Glutamatergic neuron (in vitro differentiated cells): ENCODE measurements around the gene CDK11B. TPM values are rescaled to one million over a fixed set of nuclear protein-coding genes. Genes with fewer than 3 reads are reported as not detected.
A peak's percentile ranks its signal among the peaks of the same experiment; 100 is the strongest.

ENCODE experiments used
- DNase-seq: peaks from one replicate; pipeline ENCODE4 v3.0.0; 2022
- H3K27ac Mint-ChIP-seq: one replicate; pipeline ENCODE4 v1.8.0; 2020; ENCODE audit warnings: mild to moderate bottlenecking, mixed read lengths, inconsistent platforms; ENCODE audit not compliant: unreplicated experiment
- H3K27me3 Mint-ChIP-seq: one replicate; pipeline ENCODE4 v1.8.0; 2020; ENCODE audit warnings: mild to moderate bottlenecking, moderate library complexity, mixed read lengths, inconsistent platforms; ENCODE audit not compliant: unreplicated experiment
- H3K36me3 Mint-ChIP-seq: one replicate; pipeline ENCODE4 v1.8.0; 2020; ENCODE audit warnings: mild to moderate bottlenecking, mixed read lengths, inconsistent platforms; ENCODE audit not compliant: unreplicated experiment
- H3K4me1 Mint-ChIP-seq: one replicate; pipeline ENCODE4 v1.8.0; 2020; ENCODE audit warnings: mild to moderate bottlenecking, low read depth, mixed read lengths, inconsistent platforms; ENCODE audit not compliant: unreplicated experiment
- H3K4me3 Mint-ChIP-seq: one replicate; pipeline ENCODE4 v1.8.0; 2020; ENCODE audit warnings: mild to moderate bottlenecking, mixed read lengths, inconsistent platforms; ENCODE audit not compliant: unreplicated experiment
- H3K9me3 Mint-ChIP-seq: one replicate; pipeline ENCODE4 v1.8.0; 2020; ENCODE audit warnings: mild to moderate bottlenecking, moderate library complexity, mixed read lengths, inconsistent platforms; ENCODE audit not compliant: unreplicated experiment
- total RNA-seq: library from RNA; stranded (reverse); fragmentation: NEBNext Ultra II Directional; extraction: Animal tissue kit (Norgen Biotek cat#: 25700); gene quantifications from one replicate; pipeline ENCODE4 v1.2.1, GENCODE V29; 2021; ENCODE audit not compliant: unreplicated experiment
- TF ChIP-seq, protein P1 (sequence below): fragments of 200-600 bp; sonication (generic); IDR thresholded peaks from one replicate; pipeline ENCODE4 v1.5.0; 2021; ENCODE audit not compliant: partially characterized antibody, unreplicated experiment

The CDK11B gene
- total RNA-seq, 1 donor from 2014 or later, result 32.7 TPM

GRCh38 chr1:1625404-1625775, 33.4 kb downstream of the CDK11B start:
- H3K4me1 Mint-ChIP-seq, result peaks cover 10% of the 10 kb centered on the region
- H3K27ac Mint-ChIP-seq, result no peak overlapping the region
- H3K4me3 Mint-ChIP-seq, result no peak overlapping the region
- TF ChIP-seq, protein P1, sequence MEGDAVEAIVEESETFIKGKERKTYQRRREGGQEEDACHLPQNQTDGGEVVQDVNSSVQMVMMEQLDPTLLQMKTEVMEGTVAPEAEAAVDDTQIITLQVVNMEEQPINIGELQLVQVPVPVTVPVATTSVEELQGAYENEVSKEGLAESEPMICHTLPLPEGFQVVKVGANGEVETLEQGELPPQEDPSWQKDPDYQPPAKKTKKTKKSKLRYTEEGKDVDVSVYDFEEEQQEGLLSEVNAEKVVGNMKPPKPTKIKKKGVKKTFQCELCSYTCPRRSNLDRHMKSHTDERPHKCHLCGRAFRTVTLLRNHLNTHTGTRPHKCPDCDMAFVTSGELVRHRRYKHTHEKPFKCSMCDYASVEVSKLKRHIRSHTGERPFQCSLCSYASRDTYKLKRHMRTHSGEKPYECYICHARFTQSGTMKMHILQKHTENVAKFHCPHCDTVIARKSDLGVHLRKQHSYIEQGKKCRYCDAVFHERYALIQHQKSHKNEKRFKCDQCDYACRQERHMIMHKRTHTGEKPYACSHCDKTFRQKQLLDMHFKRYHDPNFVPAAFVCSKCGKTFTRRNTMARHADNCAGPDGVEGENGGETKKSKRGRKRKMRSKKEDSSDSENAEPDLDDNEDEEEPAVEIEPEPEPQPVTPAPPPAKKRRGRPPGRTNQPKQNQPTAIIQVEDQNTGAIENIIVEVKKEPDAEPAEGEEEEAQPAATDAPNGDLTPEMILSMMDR, result no peak
- DNase-seq, result no peak
- H3K36me3 Mint-ChIP-seq, result no peaks in the 10 kb centered on the region
- H3K27me3 Mint-ChIP-seq, result peaks cover 21% of the 10 kb centered on the region
- H3K9me3 Mint-ChIP-seq, result peaks cover 15% of the 10 kb centered on the region

- Mint-ChIP-seq H3K27me3 (peaks cover 20% of the 10 kb centered on the region), H3K9me3 (peaks cover 14% of the 10 kb centered on the region), H3K4me3 (no peak overlapping the region), H3K4me1 (peaks cover 10% of the 10 kb centered on the region), H3K27ac (peak overlapping the region; percentile 62), H3K36me3 (no peaks in the 10 kb centered on the region)
- TF ChIP-seq, protein P1, result no peak
- peak; percentile 65 for DNase-seq
Measured at GRCh38 chr1:1624443-1625403, 34.1 kb downstream of the CDK11B start.

- peaks cover 13% of the 10 kb centered on the region for H3K9me3 Mint-ChIP-seq
- TF ChIP-seq, protein P1, result no peak
Measured at GRCh38 chr1:1623631-1624442, 35.0 kb downstream of the CDK11B start.

DNA sequence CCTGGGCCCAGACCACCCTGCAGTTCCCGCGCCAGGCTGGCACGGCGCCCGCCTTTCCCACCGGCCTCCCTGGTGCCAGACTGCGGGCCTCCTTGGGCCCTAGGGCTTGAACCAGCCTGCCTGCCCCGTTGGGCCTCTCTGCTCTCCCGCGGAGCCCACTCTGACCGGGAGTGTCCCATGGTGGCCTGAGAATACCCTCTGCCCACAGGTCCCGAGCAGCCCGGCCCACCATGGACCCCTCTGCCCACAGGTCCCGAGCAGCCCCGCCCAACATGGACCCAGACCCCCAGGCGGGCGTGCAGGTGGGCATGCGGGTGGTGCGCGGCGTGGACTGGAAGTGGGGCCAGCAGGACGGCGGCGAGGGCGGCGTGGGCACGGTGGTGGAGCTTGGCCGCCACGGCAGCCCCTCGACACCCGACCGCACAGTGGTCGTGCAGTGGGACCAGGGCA, 35.6 kb downstream of the CDK11B start:
- Mint-ChIP-seq H3K27ac (no peak overlapping the region), H3K4me1 (peaks cover 10% of the 10 kb centered on the region), H3K4me3 (no peak overlapping the region), H3K9me3 (peaks cover 13% of the 10 kb centered on the region), H3K27me3 (peaks cover 22% of the 10 kb centered on the region), H3K36me3 (no peaks in the 10 kb centered on the region)
- TF ChIP-seq, protein P1, result no peak
- DNase-seq, result no peak

More at GRCh38 chr1:1623631-1624442, 35.0 kb downstream of the CDK11B start:
- Mint-ChIP-seq H3K27me3 (peaks cover 22% of the 10 kb centered on the region), H3K36me3 (no peaks in the 10 kb centered on the region), H3K4me3 (no peak overlapping the region), H3K4me1 (peaks cover 10% of the 10 kb centered on the region), H3K27ac (no peak overlapping the region)
- DNase-seq, result no peak
